Gastroesophageal sphincter (tissue), 4 donors: ENCODE results near the gene KDM5A. TPM values are rescaled to one million over a fixed set of nuclear protein-coding genes. Genes with fewer than 3 reads are reported as not detected.

Experiments used
- ATAC-seq: fragments of 150-250 bp; one replicate; pipeline ENCODE4 v1.9.1; 2016; ENCODE audit warnings: mild to moderate bottlenecking, moderate library complexity
- H3K27ac ChIP-seq, 4 donors: fragments of 200-600 bp; sonication (generic) in 3 of 4; 1 replicate in 3 of 4; 2 replicates in 1 of 4; pipeline ENCODE4 v1.5.1; 2016 to 2019
- H3K27me3 ChIP-seq: fragments of 200-600 bp; sonication (generic); one replicate; pipeline ENCODE4 v1.5.1; 2019
- H3K36me3 ChIP-seq, 2 donors: fragments of 200-600 bp; sonication (generic); one replicate each; pipeline ENCODE4 v1.5.1; 2019; ENCODE audit warnings: control low read depth in 1 of 2
- H3K4me1 ChIP-seq, 3 donors: fragments of 200-600 bp; sonication (generic); 1 replicate in 2 of 3; 2 replicates in 1 of 3; pipeline ENCODE4 v1.5.1; 2016 to 2019; ENCODE audit warnings: control low read depth in 2 of 3
- H3K4me3 ChIP-seq, 2 donors: fragments of 200-600 bp; sonication (generic); one replicate each; pipeline ENCODE4 v1.5.1; 2019; ENCODE audit warnings: mild to moderate bottlenecking in 1 of 2, moderate library complexity in 1 of 2
- H3K9me3 ChIP-seq, 3 donors: fragments of 200-600 bp; sonication (generic); one replicate each; pipeline ENCODE4 v1.5.1; 2017 to 2019; ENCODE audit warnings: control low read depth in 2 of 3
- EP300 ChIP-seq: sonication (generic); formaldehyde crosslinking; IDR thresholded peaks from one replicate; pipeline ENCODE4 v1.6.1; 2017; ENCODE audit warnings: antibody characterized with exemption, mild to moderate bottlenecking
- POLR2A ChIP-seq, 2 donors: fragments of 450-650 bp; IDR thresholded peaks; one replicate each; pipeline ENCODE4 v1.6.1; 2017; ENCODE audit warnings: antibody characterized with exemption in 2 of 2, mild to moderate bottlenecking in 2 of 2, moderate library complexity in 1 of 2
- POLR2AphosphoS5 ChIP-seq: sonication (generic); formaldehyde crosslinking; IDR thresholded peaks from one replicate; pipeline ENCODE4 v1.6.1; 2017; ENCODE audit warnings: antibody characterized with exemption
- WGBS, 2 donors: methylation state at CpG; one replicate each; pipeline ENCODE4 v1.1.5; 2018; ENCODE audit warnings: low coverage in 1 of 2; 5-methylcytosine and 5-hydroxymethylcytosine counted together
- total RNA-seq, 4 donors: library from RNA; depleted of rRNA; stranded (reverse); fragments of >200 nt; gene quantifications; one replicate each; pipeline ENCODE4 v1.1.0, GENCODE V29; 2016
- TF ChIP-seq, protein P1 (sequence below), 4 experiments: fragments of 200-600 bp in 2 of 4; fragments of 450-650 bp in 2 of 4; sonication (generic) in 1 of 4; IDR thresholded peaks; one replicate each; pipeline ENCODE4 v1.5.1; 2017 to 2019; ENCODE audit warnings: antibody characterized with exemption in 4 of 4, mild to moderate bottlenecking in 2 of 4, moderate library complexity in 2 of 4

The KDM5A gene
- total RNA-seq, 4 donors from 2014 or later = 39.3 to 87.9 (median 44.3) TPM

DNA sequence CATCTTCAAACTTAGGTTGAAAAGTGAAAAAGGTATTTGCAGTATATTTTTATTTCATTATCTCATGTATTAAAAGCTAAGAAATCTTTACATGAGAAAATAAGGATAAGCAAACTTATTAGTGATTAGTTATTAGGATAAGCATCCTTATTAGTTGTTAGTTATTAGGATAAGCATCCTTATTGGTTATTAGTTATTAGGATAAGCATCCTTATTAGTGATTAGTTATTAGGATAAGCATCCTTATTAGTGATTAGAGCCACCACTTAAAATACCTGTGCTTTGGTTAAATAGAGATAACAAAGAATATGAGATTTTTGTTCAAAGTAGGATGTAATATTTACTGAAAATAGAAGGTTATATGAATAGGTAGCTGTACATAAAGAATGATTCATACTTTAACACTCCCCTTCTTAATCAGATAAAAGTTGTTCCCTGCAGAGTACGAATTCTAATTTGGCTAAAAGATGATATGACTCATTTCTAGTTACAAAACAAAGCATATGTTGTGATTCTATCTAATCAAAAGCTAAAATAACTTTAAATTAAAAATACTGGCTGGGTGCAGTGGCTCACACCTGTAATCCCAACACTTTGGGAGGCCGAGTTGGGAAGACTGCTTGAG is 56.4 kb downstream of the KDM5A start:
- H3K4me3 ChIP-seq = no peak overlapping the region
- no peak overlapping the region for H3K27ac ChIP-seq
- ATAC-seq = no peak
- 70 to 79% methylated on average over 2 of the region's 2 CpGs for WGBS, 2 donors
- H3K9me3 ChIP-seq = no peaks in the 10 kb centered on the region
- no peaks in the 10 kb centered on the region for H3K27me3 ChIP-seq
- no peaks in the 10 kb centered on the region for H3K4me1 ChIP-seq
- TF ChIP-seq POLR2A (IDR thresholded peaks at IDR 0.05) (no peak), POLR2AphosphoS5 (no peak), EP300 (no peak)
- TF ChIP-seq, protein P1, sequence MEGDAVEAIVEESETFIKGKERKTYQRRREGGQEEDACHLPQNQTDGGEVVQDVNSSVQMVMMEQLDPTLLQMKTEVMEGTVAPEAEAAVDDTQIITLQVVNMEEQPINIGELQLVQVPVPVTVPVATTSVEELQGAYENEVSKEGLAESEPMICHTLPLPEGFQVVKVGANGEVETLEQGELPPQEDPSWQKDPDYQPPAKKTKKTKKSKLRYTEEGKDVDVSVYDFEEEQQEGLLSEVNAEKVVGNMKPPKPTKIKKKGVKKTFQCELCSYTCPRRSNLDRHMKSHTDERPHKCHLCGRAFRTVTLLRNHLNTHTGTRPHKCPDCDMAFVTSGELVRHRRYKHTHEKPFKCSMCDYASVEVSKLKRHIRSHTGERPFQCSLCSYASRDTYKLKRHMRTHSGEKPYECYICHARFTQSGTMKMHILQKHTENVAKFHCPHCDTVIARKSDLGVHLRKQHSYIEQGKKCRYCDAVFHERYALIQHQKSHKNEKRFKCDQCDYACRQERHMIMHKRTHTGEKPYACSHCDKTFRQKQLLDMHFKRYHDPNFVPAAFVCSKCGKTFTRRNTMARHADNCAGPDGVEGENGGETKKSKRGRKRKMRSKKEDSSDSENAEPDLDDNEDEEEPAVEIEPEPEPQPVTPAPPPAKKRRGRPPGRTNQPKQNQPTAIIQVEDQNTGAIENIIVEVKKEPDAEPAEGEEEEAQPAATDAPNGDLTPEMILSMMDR (IDR thresholded peaks at IDR 0.05) = no peak
- peaks cover 4 to 89% of the 10 kb centered on the region in 2 donors for H3K36me3 ChIP-seq

DNA sequence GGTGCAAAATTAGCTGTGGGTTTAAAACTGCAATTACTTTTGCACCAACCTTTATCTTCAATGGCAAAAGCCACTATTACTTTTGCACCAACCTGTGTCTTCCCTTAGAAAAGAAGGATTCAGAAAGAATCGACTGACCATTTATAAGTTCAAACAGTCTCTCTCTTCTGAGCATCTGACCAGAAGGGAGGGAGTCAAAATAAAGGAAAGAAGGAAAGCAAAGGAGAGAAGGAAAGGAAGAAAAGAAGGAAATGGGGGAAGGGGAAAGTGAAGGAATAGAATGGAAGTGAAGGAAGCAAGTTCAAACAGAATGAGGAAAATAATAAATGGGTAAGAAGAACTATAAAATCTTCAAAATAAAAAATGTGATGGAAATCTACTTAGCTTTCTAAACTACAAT is 57.8 kb downstream of the KDM5A start:
- H3K4me1 ChIP-seq = no peaks in the 10 kb centered on the region
- H3K27me3 ChIP-seq = no peaks in the 10 kb centered on the region
- ATAC-seq = no peak
- no peak overlapping the region for H3K4me3 ChIP-seq
- no peak overlapping the region for H3K27ac ChIP-seq
- H3K36me3 ChIP-seq = peaks cover 4 to 91% of the 10 kb centered on the region in 2 donors
- TF ChIP-seq, protein P1 (IDR thresholded peaks at IDR 0.05) = no peak
- no peak for TF ChIP-seq EP300
- no peaks in the 10 kb centered on the region for H3K9me3 ChIP-seq
- 83 to 92% methylated on average over 1 of the region's 1 CpG for WGBS, 2 donors

DNA sequence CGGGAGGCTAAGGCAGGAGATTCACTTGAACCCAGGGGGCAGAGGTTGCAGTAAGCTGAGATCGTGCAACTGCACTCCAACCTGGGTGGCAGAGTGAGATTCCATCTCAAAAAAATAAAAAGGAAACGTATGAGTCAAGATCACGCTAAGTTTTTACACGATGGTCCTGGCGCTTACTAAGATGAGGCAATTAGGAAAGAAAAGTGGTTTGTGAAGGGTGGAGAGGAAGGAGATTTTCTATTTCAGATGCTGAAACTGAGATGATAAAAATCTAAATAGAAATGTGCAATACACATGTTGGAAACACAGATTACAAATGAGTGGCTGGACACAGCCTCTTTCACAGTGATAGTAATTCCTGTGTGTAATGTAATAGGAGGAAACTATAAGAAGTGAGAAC is 63.2 kb downstream of the KDM5A start:
- no peaks in the 10 kb centered on the region for H3K9me3 ChIP-seq

DNA sequence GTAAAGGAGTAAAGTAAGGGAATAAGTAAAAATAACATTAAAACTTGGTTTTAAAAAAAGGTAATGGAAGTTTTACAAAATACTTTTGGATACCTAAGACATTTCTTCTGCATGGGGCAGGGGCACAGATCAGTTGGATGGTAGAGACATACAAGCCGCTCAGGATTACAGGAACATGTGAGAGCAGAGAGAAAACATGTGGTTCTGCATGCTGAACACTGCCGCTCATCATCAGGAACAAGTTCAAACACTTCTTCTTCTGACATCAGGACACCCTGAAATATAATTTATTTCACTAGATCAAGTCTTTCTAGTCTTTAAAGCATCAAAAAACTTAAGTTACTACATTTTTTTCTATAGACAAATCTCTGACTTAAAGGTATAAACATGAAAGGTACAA is 65.6 kb downstream of the KDM5A start:
- no peaks in the 10 kb centered on the region for H3K27me3 ChIP-seq
- ATAC-seq = no peak

More for the DNA sequence above, 63.2 kb downstream of the KDM5A start:
- Histone ChIP-seq H3K4me3 (no peak overlapping the region), H3K27ac (no peak overlapping the region), H3K36me3 (peaks cover 0 to 96% of the 10 kb centered on the region in 2 donors), H3K4me1 (no peaks in the 10 kb centered on the region), H3K27me3 (no peaks in the 10 kb centered on the region)
- no peak for TF ChIP-seq POLR2A (IDR thresholded peaks at IDR 0.05)
- no peak for ATAC-seq
- 85 to 94% methylated on average over 6 of the region's 6 CpGs for WGBS, 2 donors

DNA sequence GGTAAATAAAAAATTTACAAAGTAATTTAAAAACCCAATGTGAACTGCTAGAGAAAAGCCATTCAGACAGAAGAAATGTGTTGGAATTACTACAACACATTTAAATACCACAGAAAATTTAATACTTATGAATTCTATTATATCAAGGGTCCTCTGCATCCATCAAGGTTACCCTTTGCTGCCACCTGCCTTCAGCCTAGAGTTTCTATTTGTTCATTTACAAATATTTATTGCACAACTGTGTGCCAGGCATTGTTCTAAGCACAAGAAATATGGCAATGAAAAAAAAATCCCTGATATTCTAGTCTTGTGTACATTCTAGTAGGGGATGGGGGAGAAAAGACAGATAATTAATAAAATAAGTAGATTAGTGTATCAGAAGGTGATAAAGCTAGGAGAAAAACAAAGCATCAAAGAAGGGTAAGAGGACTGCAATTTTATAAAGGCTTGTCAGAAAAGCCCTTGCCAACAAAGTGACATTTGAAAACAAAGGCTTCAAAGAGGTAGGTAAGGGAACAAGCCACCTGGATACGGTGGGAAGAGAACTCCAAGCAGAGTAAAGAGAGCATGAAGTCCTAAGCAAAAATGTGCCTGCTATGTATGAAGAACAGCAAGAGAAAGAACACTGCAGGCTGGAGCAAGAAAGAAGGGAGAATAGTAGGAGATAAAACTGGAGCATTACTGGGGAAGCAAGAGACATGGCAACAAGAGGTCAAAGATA is 67.4 kb downstream of the KDM5A start:
- Histone ChIP-seq H3K4me3 (no peak overlapping the region), H3K4me1 (no peaks in the 10 kb centered on the region), H3K36me3 (peaks cover 14 to 100% of the 10 kb centered on the region in 2 donors), H3K9me3 (no peaks in the 10 kb centered on the region), H3K27me3 (no peaks in the 10 kb centered on the region), H3K27ac (no peak overlapping the region)
- WGBS, 2 donors = 64% methylated on average over 1 of the region's 1 CpG; no CpG with 5 or more reads in 1 of the 2 donors
- TF ChIP-seq, protein P1 (IDR thresholded peaks at IDR 0.05) = no peak
- TF ChIP-seq POLR2A (IDR thresholded peaks at IDR 0.05) (no peak), EP300 (no peak), POLR2AphosphoS5 (no peak)
- no peak for ATAC-seq

More for the DNA sequence above, 65.6 kb downstream of the KDM5A start:
- no peaks in the 10 kb centered on the region for H3K9me3 ChIP-seq
- TF ChIP-seq POLR2AphosphoS5 = no peak
- TF ChIP-seq, protein P1 (IDR thresholded peaks at IDR 0.05) = no peak
- no peak for TF ChIP-seq EP300
- TF ChIP-seq POLR2A (IDR thresholded peaks at IDR 0.05) = no peak
- H3K36me3 ChIP-seq = peaks cover 2 to 100% of the 10 kb centered on the region in 2 donors
- H3K4me3 ChIP-seq = no peak overlapping the region
- no peaks in the 10 kb centered on the region for H3K4me1 ChIP-seq
- no peak overlapping the region for H3K27ac ChIP-seq
- WGBS, 2 donors = 94 to 95% methylated on average over 2 of the region's 2 CpGs
